Smooth muscle cell (in vitro differentiated cells): ENCODE results near the gene IDH3B. TPM values are rescaled to one million over a fixed set of nuclear protein-coding genes. Genes with fewer than 3 reads are reported as not detected.

Experiments used
- microRNA counts: library from miRNA; unstranded; fragments of <30 nt; microRNA quantifications from one replicate; lab custom pipeline; 2016
- microRNA-seq: library from miRNA; unstranded; fragments of <30 nt; microRNA quantifications from one replicate; pipeline ENCODE4, GENCODE V29; 2016; ENCODE audit warnings: borderline number of aligned reads
- polyA plus RNA-seq: library from polyadenylated mRNA; unstranded; fragments of >200 nt; fragmentation: Nextera tagmentation; extraction: Ambion mirVana; gene quantifications from 2 replicates; pipeline ENCODE4 v1.2.1, GENCODE V29; 2016
- small RNA-seq: library from RNA; depleted of rRNA; stranded (forward); fragments of <200 nt; gene quantifications from one replicate; pipeline ENCODE3, GENCODE V24; 2014
- total RNA-seq: library from RNA; depleted of rRNA; stranded (reverse); fragments of >200 nt; gene quantifications from 2 replicates; pipeline ENCODE4 v1.2.3, GENCODE V29; 2014

The IDH3B gene
- total and polyA plus RNA-seq, 2 experiments from 2014 or later = 64.2 to 89.6 TPM

MicroRNAs encoded within 50 kb of the gene (microRNA counts, 767-probe panel; counts per million panel counts)
- 183 counts per million for microRNA hsa-miR-1292 (lab: Ali Mortazavi, UCI)

Small RNAs within 50 kb of the gene (microRNA-seq; reads per million reads assigned to microRNA genes)
- gene MIR1292 = 26.3 reads per million, percentile 34 among the genes with 10 or more reads in this experiment

Small RNAs within 50 kb of the gene (small RNA-seq; reads per million reads assigned to genes)
- gene SNORA51 = not detected
- not detected for gene SNORD110
- not detected for gene SNORD56
- not detected for gene SNORD57
- not detected for gene SNORD86

Other genes with a start within 250 kb of the IDH3B start
- gene SNRPB, start 193.4 kb downstream of the IDH3B start, total RNA-seq = 245 and 250 TPM in 2 replicates
- gene SNRPB, start 193.4 kb downstream of the IDH3B start, polyA plus RNA-seq = 281 and 296 TPM in 2 replicates
- 2.3 and 5.0 TPM in 2 replicates for gene ZNF343, start 155.3 kb downstream of the IDH3B start, total RNA-seq
- gene ZNF343, start 155.3 kb downstream of the IDH3B start, polyA plus RNA-seq = 4.3 and 5.0 TPM in 2 replicates
- gene TMC2, start 127.6 kb downstream of the IDH3B start, total RNA-seq = not detected in 2 replicates
- not detected in 2 replicates for gene TMC2, start 127.6 kb downstream of the IDH3B start, polyA plus RNA-seq
- 99.2 and 108 TPM in 2 replicates for gene NOP56, start 11.6 kb downstream of the IDH3B start, total RNA-seq
- 115 and 154 TPM in 2 replicates for gene NOP56, start 11.6 kb downstream of the IDH3B start, polyA plus RNA-seq
- 8.2 and 9.7 TPM in 2 replicates for gene EBF4, start 28.6 kb upstream of the IDH3B start, total RNA-seq
- gene EBF4, start 28.6 kb upstream of the IDH3B start, polyA plus RNA-seq = 19.0 and 21.8 TPM in 2 replicates
- 40.2 and 54.0 TPM in 2 replicates for gene CPXM1, start 136.4 kb upstream of the IDH3B start, total RNA-seq
- 74.8 and 99.3 TPM in 2 replicates for gene CPXM1, start 136.4 kb upstream of the IDH3B start, polyA plus RNA-seq
- gene C20orf141, start 150.8 kb upstream of the IDH3B start, total RNA-seq = not detected in 2 replicates
- gene C20orf141, start 150.8 kb upstream of the IDH3B start, polyA plus RNA-seq = 0.44 TPM in 1 of 2 replicates, not detected in the other
- not detected in 2 replicates for gene TMEM239, start 152.1 kb upstream of the IDH3B start, total RNA-seq
- not detected in 2 replicates for gene TMEM239, start 152.1 kb upstream of the IDH3B start, polyA plus RNA-seq
- gene PCED1A, start 176.4 kb upstream of the IDH3B start, total RNA-seq = 18.7 and 24.2 TPM in 2 replicates
- gene PCED1A, start 176.4 kb upstream of the IDH3B start, polyA plus RNA-seq = 43.7 and 46.7 TPM in 2 replicates
- 26.3 and 30.2 TPM in 2 replicates for gene VPS16, start 176.5 kb upstream of the IDH3B start, total RNA-seq
- gene VPS16, start 176.5 kb upstream of the IDH3B start, polyA plus RNA-seq = 32.4 and 36.9 TPM in 2 replicates
- gene PTPRA, start 209.3 kb upstream of the IDH3B start, total RNA-seq = 48.9 and 66.1 TPM in 2 replicates
- gene PTPRA, start 209.3 kb upstream of the IDH3B start, polyA plus RNA-seq = 35.3 and 38.4 TPM in 2 replicates